ENCODE measurements around the gene OR4C45. TPM values are rescaled to one million over a fixed set of nuclear protein-coding genes. Genes with fewer than 3 reads are reported as not detected.
"Not testable (repeated sequence)": the region's sequence is repeated elsewhere in the genome, so short reads cannot be mapped to it uniquely, and the experiment has no call there.

The OR4C45 gene
- total RNA-seq (2014; rRNA removed; shearing (Covaris generic)) = not detected in 2 replicates

- no peak for DNase-seq (ENCODE audit: low read depth)
Measured at GRCh38 chr11:50032574-50032973, at the start of gene OR4C45. Gene OR4C45 (plus strand): TSS chr11:50032874.

GRCh38 chr11:49995565-49995964 lies 37.1 kb upstream of the OR4C45 start:
- peak; percentile 58 for DNase-seq (ENCODE audit: low read depth)

- DNase-seq (ENCODE audit: low read depth) = no peak
Measured at GRCh38 chr11:50030193-50030592, 2.5 kb upstream of the OR4C45 start.

- DNase-seq (ENCODE audit: low read depth) = not testable (repeated sequence)
Measured at GRCh38 chr11:50036239-50036638, 3.6 kb downstream of the OR4C45 start.

- peak; percentile 3 for DNase-seq (ENCODE audit: low read depth)
Measured at GRCh38 chr11:50037251-50037650, 4.6 kb downstream of the OR4C45 start.

GRCh38 chr11:50044647-50045046 lies 12.0 kb downstream of the OR4C45 start:
- no peak for DNase-seq (ENCODE audit: low read depth)

- not testable (repeated sequence) for DNase-seq (ENCODE audit: low read depth)
Measured at GRCh38 chr11:50063056-50063455, 30.4 kb downstream of the OR4C45 start.

- no peak for DNase-seq (ENCODE audit: low read depth)
Measured at GRCh38 chr11:50070389-50070788, 37.7 kb downstream of the OR4C45 start.

- DNase-seq (ENCODE audit: low read depth) = no peak
Measured at GRCh38 chr11:50071584-50072225, 39.0 kb downstream of the OR4C45 start.

GRCh38 chr11:50072226-50073112 lies 39.8 kb downstream of the OR4C45 start:
- no peak for DNase-seq (ENCODE audit: low read depth)

- DNase-seq (ENCODE audit: low read depth) = no peak
Measured at GRCh38 chr11:50073113-50074105, 40.7 kb downstream of the OR4C45 start.

- DNase-seq (ENCODE audit: low read depth) = no peak
Measured at GRCh38 chr11:50074161-50074560, 41.5 kb downstream of the OR4C45 start.

- DNase-seq (ENCODE audit: low read depth) = no peak
Measured at GRCh38 chr11:50075856-50076255, 43.2 kb downstream of the OR4C45 start.

- DNase-seq (ENCODE audit: low read depth) = no peak
Measured at GRCh38 chr11:50077526-50077925, 44.9 kb downstream of the OR4C45 start.

GRCh38 chr11:50078001-50078400 lies 45.3 kb downstream of the OR4C45 start:
- no peak for DNase-seq (ENCODE audit: low read depth)

GRCh38 chr11:50078946-50079345 lies 46.3 kb downstream of the OR4C45 start:
- DNase-seq (ENCODE audit: low read depth) = peak; percentile 59

GRCh38 chr11:50080256-50080655 lies 47.6 kb downstream of the OR4C45 start:
- DNase-seq (ENCODE audit: low read depth) = peak; percentile 6

All from RPMI7951 (cell line).